ENCODE results near the gene A4GALT.
"Not testable (repeated sequence)": the region's sequence is repeated elsewhere in the genome, so short reads cannot be mapped to it uniquely, and the experiment has no call there.

A4GALT gene

DNA sequence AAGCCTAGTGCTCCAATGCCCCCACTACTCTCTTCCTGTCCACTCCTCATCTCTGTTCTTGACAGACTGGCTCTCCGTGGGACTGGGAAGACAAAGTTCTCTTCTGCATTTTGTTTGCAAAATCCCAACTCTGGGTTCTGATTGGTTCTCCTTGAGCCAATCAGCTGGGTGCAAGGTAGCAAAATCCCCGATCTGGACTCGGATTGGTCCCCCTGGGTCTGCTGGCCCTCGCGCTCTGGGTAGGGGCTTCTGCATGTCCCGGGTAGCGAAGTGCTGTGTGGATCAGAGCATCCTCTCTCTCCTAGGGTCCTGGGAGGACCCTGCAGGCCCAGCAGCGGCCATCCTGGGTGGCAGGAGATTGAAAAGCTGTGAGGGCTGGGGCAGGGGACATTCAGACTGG, 22.3 kb upstream of the A4GALT start:
- peaks cover 10% of the 10 kb centered on the region for H3K4me1 ChIP-seq (ENCODE audit: control insufficient read depth, insufficient read depth, low read length, poor library complexity, severe bottlenecking)
- no peak overlapping the region for H3K4me3 ChIP-seq (ENCODE audit: extremely low read depth, insufficient read depth, low read length, poor library complexity, severe bottlenecking)
- WGBS, 2 experiments (ENCODE audit: insufficient coverage in 2 of 2), result 71 to 74% methylated on average over 7 of the region's 8 CpGs
- no peaks in the 10 kb centered on the region for H3K36me3 ChIP-seq (ENCODE audit: control insufficient read depth, insufficient read depth, low read length)
- peaks cover 4% of the 10 kb centered on the region for H3K9me3 ChIP-seq (ENCODE audit: control insufficient read depth, low read length)
- no peak overlapping the region for H3K27ac ChIP-seq (ENCODE audit: low read depth, low read length, severe bottlenecking)

- H3K9me3 ChIP-seq (ENCODE audit: control insufficient read depth, low read length); H3K4me3 ChIP-seq (ENCODE audit: extremely low read depth, insufficient read depth, low read length, poor library complexity, severe bottlenecking); H3K27ac ChIP-seq (ENCODE audit: low read depth, low read length, severe bottlenecking); H3K4me1 ChIP-seq (ENCODE audit: control insufficient read depth, insufficient read depth, low read length, poor library complexity, severe bottlenecking); H3K36me3 ChIP-seq (ENCODE audit: control insufficient read depth, insufficient read depth, low read length): not testable (repeated sequence)
- whole genome bisulfite sequencing, 2 experiments (ENCODE audit: insufficient coverage in 2 of 2), result 90 to 95% methylated on average over 4 to 5 of the region's 5 CpGs
These were observed 19.6 kb upstream of the A4GALT start for GRCh38 chr22:42740320-42740719.

GRCh38 chr22:42734406-42734805, 13.7 kb upstream of the A4GALT start:
- Histone ChIP-seq H3K9me3 (ENCODE audit: control insufficient read depth, low read length) (no peaks in the 10 kb centered on the region), H3K36me3 (ENCODE audit: control insufficient read depth, insufficient read depth, low read length) (no peaks in the 10 kb centered on the region), H3K4me1 (ENCODE audit: control insufficient read depth, insufficient read depth, low read length, poor library complexity, severe bottlenecking) (no peaks in the 10 kb centered on the region), H3K4me3 (ENCODE audit: extremely low read depth, insufficient read depth, low read length, poor library complexity, severe bottlenecking) (no peak overlapping the region), H3K27ac (ENCODE audit: low read depth, low read length, severe bottlenecking) (no peak overlapping the region)
- 82 to 88% methylated on average over 6 of the region's 6 CpGs for WGBS, 2 experiments (ENCODE audit: insufficient coverage in 2 of 2)

- H3K4me3 ChIP-seq (ENCODE audit: extremely low read depth, insufficient read depth, low read length, poor library complexity, severe bottlenecking); H3K27ac ChIP-seq (ENCODE audit: low read depth, low read length, severe bottlenecking); H3K36me3 ChIP-seq (ENCODE audit: control insufficient read depth, insufficient read depth, low read length); H3K4me1 ChIP-seq (ENCODE audit: control insufficient read depth, insufficient read depth, low read length, poor library complexity, severe bottlenecking); H3K9me3 ChIP-seq (ENCODE audit: control insufficient read depth, low read length): not testable (repeated sequence)
- WGBS, 2 experiments (ENCODE audit: insufficient coverage in 2 of 2), result 100% methylated on average over 2 of the region's 3 CpGs
These were observed 12.7 kb upstream of the A4GALT start for GRCh38 chr22:42733394-42733793.

GRCh38 chr22:42732081-42732480, 11.4 kb upstream of the A4GALT start:
- no peaks in the 10 kb centered on the region for H3K4me1 ChIP-seq (ENCODE audit: control insufficient read depth, insufficient read depth, low read length, poor library complexity, severe bottlenecking)
- no peak overlapping the region for H3K27ac ChIP-seq (ENCODE audit: low read depth, low read length, severe bottlenecking)
- 85 to 86% methylated on average over 6 of the region's 6 CpGs for WGBS, 2 experiments (ENCODE audit: insufficient coverage in 2 of 2)
- H3K4me3 ChIP-seq (ENCODE audit: extremely low read depth, insufficient read depth, low read length, poor library complexity, severe bottlenecking), result no peak overlapping the region
- no peaks in the 10 kb centered on the region for H3K36me3 ChIP-seq (ENCODE audit: control insufficient read depth, insufficient read depth, low read length)
- no peaks in the 10 kb centered on the region for H3K9me3 ChIP-seq (ENCODE audit: control insufficient read depth, low read length)

- Histone ChIP-seq H3K9me3 (ENCODE audit: control insufficient read depth, low read length) (no peaks in the 10 kb centered on the region), H3K4me3 (ENCODE audit: extremely low read depth, insufficient read depth, low read length, poor library complexity, severe bottlenecking) (no peak overlapping the region), H3K36me3 (ENCODE audit: control insufficient read depth, insufficient read depth, low read length) (no peaks in the 10 kb centered on the region), H3K4me1 (ENCODE audit: control insufficient read depth, insufficient read depth, low read length, poor library complexity, severe bottlenecking) (no peaks in the 10 kb centered on the region), H3K27ac (ENCODE audit: low read depth, low read length, severe bottlenecking) (no peak overlapping the region)
- WGBS, 2 experiments (ENCODE audit: insufficient coverage in 2 of 2), result 90 to 95% methylated on average over 2 to 4 of the region's 6 CpGs
These were observed 6.1 kb upstream of the A4GALT start for GRCh38 chr22:42726811-42727210.

DNA sequence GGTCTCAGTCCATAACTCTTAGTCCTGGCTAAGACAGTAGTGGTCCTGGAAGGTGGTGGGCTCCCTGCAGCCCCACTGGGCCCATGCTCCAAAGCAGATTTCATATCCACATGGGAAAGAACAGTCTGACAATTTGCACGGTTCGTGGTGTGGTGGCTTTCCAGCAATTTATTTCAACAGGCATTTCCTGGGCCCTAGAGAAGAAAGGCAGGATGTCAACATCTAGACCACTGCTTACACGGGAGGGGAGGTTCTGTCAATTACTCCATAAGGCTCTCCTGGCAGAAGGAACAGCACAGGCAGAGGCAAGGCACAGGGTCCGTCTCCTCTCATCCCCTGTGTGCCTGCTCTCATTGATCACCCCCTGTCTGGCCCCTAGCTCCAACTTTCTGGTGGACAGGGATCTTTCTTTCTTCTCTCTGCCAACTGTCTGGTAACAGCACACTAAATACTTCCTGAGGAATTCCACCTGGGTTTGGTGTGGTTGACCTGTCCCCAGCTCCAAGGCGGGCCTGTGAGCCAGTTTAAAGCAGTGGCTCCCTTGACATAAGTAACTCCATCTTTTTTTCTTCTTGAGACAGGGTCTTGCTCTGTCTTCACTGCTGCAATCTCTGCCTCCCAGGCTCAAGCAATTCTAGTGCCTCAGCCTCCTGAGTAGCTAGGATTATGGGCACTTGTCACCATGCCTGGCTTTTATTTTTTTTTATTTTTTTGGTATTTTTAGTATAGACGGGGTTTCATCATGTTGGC, 5.1 kb upstream of the A4GALT start:
- Histone ChIP-seq H3K27ac (ENCODE audit: low read depth, low read length, severe bottlenecking) (no peak overlapping the region), H3K4me1 (ENCODE audit: control insufficient read depth, insufficient read depth, low read length, poor library complexity, severe bottlenecking) (no peaks in the 10 kb centered on the region), H3K4me3 (ENCODE audit: extremely low read depth, insufficient read depth, low read length, poor library complexity, severe bottlenecking) (no peak overlapping the region), H3K36me3 (ENCODE audit: control insufficient read depth, insufficient read depth, low read length) (no peaks in the 10 kb centered on the region), H3K9me3 (ENCODE audit: control insufficient read depth, low read length) (no peaks in the 10 kb centered on the region)
- 81 to 95% methylated on average over 5 to 6 of the region's 6 CpGs for WGBS, 2 experiments (ENCODE audit: insufficient coverage in 2 of 2)

DNA sequence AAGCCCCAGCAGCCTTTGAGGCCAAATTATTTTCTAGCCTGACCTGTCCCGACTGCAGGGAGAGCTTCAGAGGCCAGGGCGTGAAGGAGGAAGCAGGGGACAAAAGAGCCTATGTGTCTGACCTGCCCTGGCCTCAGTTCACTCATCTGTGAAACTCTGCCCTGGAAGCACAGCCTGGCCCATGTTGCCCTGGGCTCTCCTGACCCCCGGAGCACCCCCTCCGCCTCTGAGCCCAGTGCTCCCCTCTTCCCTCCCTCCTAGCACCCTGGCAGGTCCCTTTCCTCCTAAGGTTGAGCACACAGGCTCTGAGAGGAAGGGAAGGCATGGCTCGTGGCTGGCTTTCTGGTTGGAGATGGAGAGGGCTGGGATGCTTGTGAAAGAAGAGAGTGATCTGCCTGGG, 3.4 kb upstream of the A4GALT start:
- Histone ChIP-seq H3K27ac (ENCODE audit: low read depth, low read length, severe bottlenecking) (no peak overlapping the region), H3K36me3 (ENCODE audit: control insufficient read depth, insufficient read depth, low read length) (no peaks in the 10 kb centered on the region), H3K4me3 (ENCODE audit: extremely low read depth, insufficient read depth, low read length, poor library complexity, severe bottlenecking) (no peak overlapping the region), H3K9me3 (ENCODE audit: control insufficient read depth, low read length) (no peaks in the 10 kb centered on the region), H3K4me1 (ENCODE audit: control insufficient read depth, insufficient read depth, low read length, poor library complexity, severe bottlenecking) (no peaks in the 10 kb centered on the region)
- WGBS, 2 experiments (ENCODE audit: insufficient coverage in 2 of 2), result 75 to 78% methylated on average over 1 to 2 of the region's 5 CpGs

- 1 to 2% methylated on average over 13 to 16 of the region's 22 CpGs for WGBS, 2 experiments (ENCODE audit: insufficient coverage in 2 of 2)
- no peak overlapping the region for H3K27ac ChIP-seq (ENCODE audit: low read depth, low read length, severe bottlenecking)
- H3K36me3 ChIP-seq (ENCODE audit: control insufficient read depth, insufficient read depth, low read length), result no peaks in the 10 kb centered on the region
These were observed 370 bp upstream of the A4GALT start for GRCh38 chr22:42721045-42721434.

GRCh38 chr22:42719656-42720262, 911 bp downstream of the A4GALT start:
- Histone ChIP-seq H3K4me3 (ENCODE audit: extremely low read depth, insufficient read depth, low read length, poor library complexity, severe bottlenecking) (peak overlapping the region; percentile 46), H3K9me3 (ENCODE audit: control insufficient read depth, low read length) (no peaks in the 10 kb centered on the region), H3K36me3 (ENCODE audit: control insufficient read depth, insufficient read depth, low read length) (no peaks in the 10 kb centered on the region), H3K27ac (ENCODE audit: low read depth, low read length, severe bottlenecking) (no peak overlapping the region), H3K4me1 (ENCODE audit: control insufficient read depth, insufficient read depth, low read length, poor library complexity, severe bottlenecking) (peaks cover 7% of the 10 kb centered on the region)
- WGBS, 2 experiments (ENCODE audit: insufficient coverage in 2 of 2), result 9 to 10% methylated on average over 30 of the region's 37 CpGs

More at GRCh38 chr22:42721045-42721434, 370 bp upstream of the A4GALT start:
- Histone ChIP-seq H3K4me1 (ENCODE audit: control insufficient read depth, insufficient read depth, low read length, poor library complexity, severe bottlenecking) (peaks cover 7% of the 10 kb centered on the region), H3K9me3 (ENCODE audit: control insufficient read depth, low read length) (no peaks in the 10 kb centered on the region), H3K4me3 (ENCODE audit: extremely low read depth, insufficient read depth, low read length, poor library complexity, severe bottlenecking) (peak overlapping the region; percentile 46)

DNA sequence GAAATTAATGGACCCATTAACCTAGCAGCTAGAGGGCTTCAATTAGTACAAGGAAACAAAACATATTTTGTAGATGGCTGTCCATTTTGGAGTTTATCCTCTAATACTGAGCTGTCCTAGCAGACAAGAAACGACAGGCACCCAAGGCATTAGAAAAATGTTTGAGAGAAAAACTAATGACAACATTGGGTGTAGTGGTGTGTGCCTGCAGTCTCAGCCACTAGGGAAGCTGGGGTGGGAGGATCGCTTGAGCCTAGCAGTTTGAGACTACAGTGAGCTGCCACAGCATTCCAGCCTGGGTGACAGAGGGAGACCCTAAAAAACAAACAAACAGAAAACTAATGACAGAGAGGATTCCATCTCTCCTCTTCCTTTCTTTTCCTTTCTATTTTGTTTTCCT, 1.5 kb downstream of the A4GALT start:
- Histone ChIP-seq H3K4me1 (ENCODE audit: control insufficient read depth, insufficient read depth, low read length, poor library complexity, severe bottlenecking) (peaks cover 7% of the 10 kb centered on the region), H3K27ac (ENCODE audit: low read depth, low read length, severe bottlenecking) (no peak overlapping the region), H3K4me3 (ENCODE audit: extremely low read depth, insufficient read depth, low read length, poor library complexity, severe bottlenecking) (no peak overlapping the region), H3K36me3 (ENCODE audit: control insufficient read depth, insufficient read depth, low read length) (no peaks in the 10 kb centered on the region), H3K9me3 (ENCODE audit: control insufficient read depth, low read length) (no peaks in the 10 kb centered on the region)
- WGBS, 2 experiments (ENCODE audit: insufficient coverage in 2 of 2), result 68 to 71% methylated on average over 1 to 2 of the region's 2 CpGs
